OCI-LY3 (cell line): ENCODE data around the gene CALCR.

Experiments used
- H2AFZ ChIP-seq: fragments of 200-600, 300-600 bp; shearing (Covaris generic); 2 replicates; pipeline ENCODE4 v1.6.0; 2014; ENCODE audit warnings: antibody characterized with exemption, low read depth, low read length
- H3K27ac ChIP-seq: fragments of 200-600, 300-600 bp; sonication (generic); 2 replicates; pipeline ENCODE4 v1.5.1; 2014; ENCODE audit warnings: mild to moderate bottlenecking, low read length, moderate library complexity, mixed read lengths
- H3K27me3 ChIP-seq: fragments of 200-600, 300-600 bp; sonication (generic); 2 replicates; pipeline ENCODE4 v1.6.1; 2014; ENCODE audit warnings: low read depth, low read length, mixed read lengths
- H3K36me3 ChIP-seq: fragments of 200-600, 300-600 bp; sonication (generic); replicated peaks from 2 replicates; pipeline ENCODE3; 2014; ENCODE audit warnings: low read depth, low read length, mixed read lengths
- H3K4me1 ChIP-seq: fragments of 300-600, 200-600 bp; sonication (generic); 2 replicates; pipeline ENCODE4 v1.6.1; 2014; ENCODE audit warnings: low read length, mixed read lengths
- H3K4me2 ChIP-seq: fragments of 200-600, 300-600 bp; sonication (generic); 2 replicates; pipeline ENCODE4 v1.6.1; 2014; ENCODE audit warnings: low read length, mixed read lengths
- H3K4me3 ChIP-seq: fragments of 300-600, 200-600 bp; sonication (generic); 2 replicates; pipeline ENCODE4 v1.5.1; 2014; ENCODE audit warnings: antibody characterized with exemption, mild to moderate bottlenecking, low read length, moderate library complexity
- H3K79me2 ChIP-seq: fragments of 300-600, 200-600 bp; shearing (Covaris generic); 2 replicates; pipeline ENCODE4 v1.6.1; 2014; ENCODE audit warnings: mild to moderate bottlenecking, low read length, mixed read lengths
- H3K9ac ChIP-seq: fragments of 300-600, 200-600 bp; shearing (Covaris generic); 2 replicates; pipeline ENCODE4 v1.6.0; 2014; ENCODE audit warnings: mild to moderate bottlenecking, low read length, moderate library complexity
- H3K9me3 ChIP-seq: fragments of 200-600, 300-600 bp; shearing (Covaris generic); 2 replicates; pipeline ENCODE4 v1.6.1; 2014; ENCODE audit warnings: low read length, mixed read lengths; ENCODE audit not compliant: insufficient read depth
- H4K20me1 ChIP-seq: fragments of 200-600, 300-600 bp; sonication (generic); 2 replicates; pipeline ENCODE4 v1.6.1; 2016; ENCODE audit warnings: low read length, mixed read lengths; ENCODE audit not compliant: insufficient read depth
- CTCF ChIP-seq: fragments of 200-600, 300-600 bp; sonication (generic); IDR thresholded peaks from 2 replicates; pipeline ENCODE4 v1.5.1; 2014; ENCODE audit warnings: antibody characterized with exemption, low read length, low read depth
- EZH2phosphoT487 ChIP-seq: fragments of 200-600 bp; shearing (Covaris generic); IDR thresholded peaks from 2 replicates; pipeline ENCODE4 v1.6.1; 2018; ENCODE audit warnings: antibody characterized with exemption, mixed run types, low read depth

Gene CALCR

GRCh38 chr7:93409324-93409723, 165.2 kb downstream of the CALCR start:
- Histone ChIP-seq H4K20me1 (no peaks in the 10 kb centered on the region), H3K4me3 (no peak overlapping the region), H3K36me3 (no peaks in the 10 kb centered on the region), H3K9me3 (0 out of 2 replicates have a peak, but pooled peaks cover 7% of the 10 kb centered on the region), H3K4me2 (no peak overlapping the region), H2AFZ (no peak overlapping the region), H3K4me1 (peaks cover 11% of the 10 kb centered on the region), H3K9ac (no peak overlapping the region), H3K27ac (no peak overlapping the region), H3K27me3 (no peaks in the 10 kb centered on the region), H3K79me2 (no peaks in the 10 kb centered on the region)
- no peak for TF ChIP-seq EZH2phosphoT487
- TF ChIP-seq CTCF: no peak

DNA sequence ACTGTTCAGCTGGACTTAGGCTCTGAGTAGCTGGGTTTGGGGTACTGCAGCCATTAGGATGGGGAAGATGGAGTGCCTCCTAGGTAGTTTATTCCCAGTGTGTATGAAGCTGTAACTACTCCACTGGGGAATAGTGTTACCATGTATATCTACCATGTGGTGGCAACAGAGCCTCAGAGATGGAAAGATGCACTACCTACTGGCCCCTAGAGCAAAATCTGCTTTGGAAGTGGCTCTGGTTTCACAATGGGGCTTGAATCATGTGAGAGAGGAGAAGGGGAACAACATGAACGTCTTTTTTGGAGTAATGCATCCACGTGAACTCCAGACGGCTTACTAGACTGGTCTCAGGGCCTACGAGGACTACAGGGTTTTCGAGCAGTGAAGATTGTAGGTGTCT, 167.3 kb downstream of the CALCR start:
- Histone ChIP-seq H2AFZ (no peak overlapping the region), H3K79me2 (no peaks in the 10 kb centered on the region), H3K4me3 (no peak overlapping the region), H3K4me2 (no peak overlapping the region), H3K36me3 (no peaks in the 10 kb centered on the region), H3K9me3 (0 out of 2 replicates have a peak, but pooled peaks cover 7% of the 10 kb centered on the region), H3K9ac (no peak overlapping the region), H4K20me1 (no peaks in the 10 kb centered on the region), H3K27ac (no peak overlapping the region), H3K4me1 (peaks cover 9% of the 10 kb centered on the region), H3K27me3 (no peaks in the 10 kb centered on the region)
- TF ChIP-seq EZH2phosphoT487: no peak
- TF ChIP-seq CTCF: no peak

- TF ChIP-seq CTCF (no peak), EZH2phosphoT487 (no peak)
- Histone ChIP-seq H2AFZ (no peak overlapping the region), H3K9me3 (0 out of 2 replicates have a peak, but pooled peaks cover 7% of the 10 kb centered on the region), H3K4me1 (no peaks in the 10 kb centered on the region), H4K20me1 (no peaks in the 10 kb centered on the region), H3K27ac (no peak overlapping the region), H3K4me2 (no peak overlapping the region), H3K9ac (no peak overlapping the region), H3K4me3 (no peak overlapping the region), H3K36me3 (no peaks in the 10 kb centered on the region), H3K79me2 (no peaks in the 10 kb centered on the region), H3K27me3 (0 out of 2 replicates have a peak, but pooled peaks cover 4% of the 10 kb centered on the region)
Measured at GRCh38 chr7:93402944-93403343, 171.6 kb downstream of the CALCR start.

DNA sequence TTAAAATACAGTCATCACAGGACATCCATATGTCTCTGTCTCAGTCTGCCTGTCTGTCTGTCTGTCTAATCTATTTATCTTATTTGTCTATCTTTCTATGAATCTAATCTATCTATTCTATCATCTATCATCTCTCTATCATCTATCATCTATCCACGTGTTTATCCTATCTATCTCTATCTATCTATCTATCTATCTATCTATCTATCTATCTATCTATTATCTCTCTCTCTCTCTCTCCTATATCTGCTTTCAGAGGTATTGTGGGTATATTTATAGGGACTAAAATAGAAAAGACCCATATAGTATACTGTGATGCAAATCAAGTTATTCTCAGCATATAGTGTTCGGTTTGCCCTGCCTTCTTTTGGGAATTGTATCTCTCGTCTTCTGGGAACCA, 174.9 kb downstream of the CALCR start:
- H3K4me1 ChIP-seq: no peaks in the 10 kb centered on the region
- 0 out of 2 replicates have a peak, but pooled peaks cover 4% of the 10 kb centered on the region for H3K27me3 ChIP-seq
- no peak overlapping the region for H3K4me3 ChIP-seq
- no peak overlapping the region for H3K9ac ChIP-seq
- no peak overlapping the region for H3K4me2 ChIP-seq
- H4K20me1 ChIP-seq: no peaks in the 10 kb centered on the region
- H3K79me2 ChIP-seq: no peaks in the 10 kb centered on the region
- H2AFZ ChIP-seq: no peak overlapping the region
- TF ChIP-seq EZH2phosphoT487 (no peak), CTCF (no peak)
- no peaks in the 10 kb centered on the region for H3K36me3 ChIP-seq
- no peaks in the 10 kb centered on the region for H3K9me3 ChIP-seq
- H3K27ac ChIP-seq: no peak overlapping the region
